ENCODE results near the gene SIPA1L3. TPM values are rescaled to one million over a fixed set of nuclear protein-coding genes. Genes with fewer than 3 reads are reported as not detected.

SIPA1L3 gene
- polyA plus RNA-seq, 1 of the 3 experiments (the other 2 are of a cell fraction), result 11.6 TPM

- no peak for TF ChIP-seq PBX3 (IDR thresholded peaks at IDR 0.05)
- TF ChIP-seq GATA2 (CRISPR knock-in tag; IDR thresholded peaks at IDR 0.05), result no peak
- no peak for TF ChIP-seq FOSL2 (IDR thresholded peaks at IDR 0.05; ENCODE audit: borderline replicate concordance, low read depth)
- TF ChIP-seq JUND (IDR thresholded peaks at IDR 0.05), result no peak
- no peak for TF ChIP-seq FOXM1 (IDR thresholded peaks at IDR 0.05; ENCODE audit: low read depth)
- no peak for TF ChIP-seq POLR2AphosphoS5 (IDR thresholded peaks at IDR 0.05; ENCODE audit: low read depth, low read length)
- no peak for TF ChIP-seq RFX5 (IDR thresholded peaks at IDR 0.05; ENCODE audit: low read length)
- no peak for TF ChIP-seq USF1 (IDR thresholded peaks at IDR 0.05; ENCODE audit: borderline replicate concordance, low read depth)
- TF ChIP-seq IRF3 (IDR thresholded peaks at IDR 0.05; ENCODE audit: low read depth, low read length), result no peak
- TF ChIP-seq TCF12 (IDR thresholded peaks at IDR 0.05), result no peak
- no peak for TF ChIP-seq ELF1 (IDR thresholded peaks at IDR 0.05)
- no peak for TF ChIP-seq CHD2 (IDR thresholded peaks at IDR 0.05; ENCODE audit: low read length, partially characterized antibody)
- no peak for TF ChIP-seq SIN3A (IDR thresholded peaks at IDR 0.05; ENCODE audit: borderline replicate concordance, low read depth, low read length)
- no peak for TF ChIP-seq NRF1 (IDR thresholded peaks at IDR 0.05; ENCODE audit: low read depth, low read length)
- no peak for TF ChIP-seq RXRA (IDR thresholded peaks at IDR 0.05; ENCODE audit: borderline replicate concordance, low read depth)
- no peak for TF ChIP-seq EZH2phosphoT487 (IDR thresholded peaks at IDR 0.05; ENCODE audit: borderline replicate concordance, low read depth)
- no peak for TF ChIP-seq FOXJ3 (CRISPR knock-in tag; IDR thresholded peaks at IDR 0.05)
- no peak for TF ChIP-seq CTCF (IDR thresholded peaks at IDR 0.05)
- no peak for TF ChIP-seq SMC3 (IDR thresholded peaks at IDR 0.05; ENCODE audit: low read depth, low read length)
- no peak for TF ChIP-seq MAX (IDR thresholded peaks at IDR 0.05; ENCODE audit: low read depth)
- Histone ChIP-seq H3K27me3 (ENCODE audit: insufficient read depth) (no peaks in the 10 kb centered on the region), H3K9me3 (0 out of 2 replicates have a peak, but pooled peaks cover 7% of the 10 kb centered on the region), H3K36me3 (replicated peaks in 1 of 2; ENCODE audit: control insufficient read depth in 1 of 2, insufficient read depth in 2 of 2, low read length in 1 of 2) (peaks cover 0 to 9% of the 10 kb centered on the region in 2 experiments), H4K20me1 (ENCODE audit: insufficient read depth) (no peaks in the 10 kb centered on the region), H2AFZ (ENCODE audit: low read depth) (no peak overlapping the region), H3K4me3 (ENCODE audit: low read depth in 2 of 2, low read length in 1 of 2) (no peak overlapping the region), H3K9me2 (no peaks in the 10 kb centered on the region), H3K4me2 (no peak overlapping the region), H3K4me1 (ENCODE audit: control insufficient read depth in 1 of 2, insufficient read depth in 2 of 2, low read depth in 1 of 2, low read length in 1 of 2) (peaks cover under 1 to 6% of the 10 kb centered on the region in 2 experiments; a peak in 2 of 4 replicates), H3K79me2 (ENCODE audit: insufficient read depth) (peaks cover 99% of the 10 kb centered on the region), H3K27ac (ENCODE audit: low read depth in 2 of 2, low read length in 1 of 2) (peak overlapping the region in 1 of 2 experiments; percentile 21; a peak in 1 of 4 replicates), H3K9ac (no peak overlapping the region), H3F3A (replicated peaks; ENCODE audit: insufficient read depth) (peaks cover 9% of the 10 kb centered on the region)
- DNase-seq, result no peak
- WGBS (ENCODE audit: low lambda C conversion rate), result 94% methylated on average over 4 of the region's 4 CpGs
- ChIA-PET POLR2A (no interaction called here), CTCF (no interaction called here)
These were observed 54.2 kb downstream of the SIPA1L3 start for GRCh38 chr19:37961198-37961597.

All from SK-N-SH (cell line).